Aorta (tissue), 5 donors: ENCODE measurements around the gene CDC42EP4. TPM values are rescaled to one million over a fixed set of nuclear protein-coding genes. Genes with fewer than 3 reads are reported as not detected.

Experiments
- ATAC-seq: fragments of 200-7000 bp; cut with Tn5 transposase; one replicate; pipeline ENCODE4 v1.9.1; 2022; ENCODE audit warnings: moderate library complexity; ENCODE audit not compliant: low FRiP score
- DNase-seq, 2 donors: peaks; one replicate each; pipeline ENCODE4 v3.0.0-alpha.2; 2020
- H3K27ac ChIP-seq, 2 donors: one replicate each; pipeline ENCODE4 v1.5.1; 2013; ENCODE audit warnings: low read length in 2 of 2, mild to moderate bottlenecking in 2 of 2, moderate library complexity in 2 of 2, control low read depth in 1 of 2, inconsistent platforms in 1 of 2, low read depth in 1 of 2
- H3K27me3 ChIP-seq, 2 donors: one replicate each; pipeline ENCODE4 v1.6.1; 2013; ENCODE audit warnings: control low read depth in 1 of 2, low read length in 1 of 2, mild to moderate bottlenecking in 1 of 2, moderate library complexity in 1 of 2; ENCODE audit not compliant: insufficient read depth in 2 of 2, control insufficient read depth in 1 of 2
- H3K36me3 ChIP-seq, 2 donors: one replicate each; pipeline ENCODE4 v1.6.1; 2013; ENCODE audit warnings: control low read depth in 1 of 2, low read length in 1 of 2, mild to moderate bottlenecking in 1 of 2; ENCODE audit not compliant: insufficient read depth in 2 of 2, control insufficient read depth in 1 of 2
- H3K4me1 ChIP-seq, 2 donors: one replicate each; pipeline ENCODE4 v1.6.1; 2013; ENCODE audit warnings: low read length in 2 of 2, control low read depth in 1 of 2, mild to moderate bottlenecking in 1 of 2, moderate library complexity in 1 of 2; ENCODE audit not compliant: insufficient read depth in 2 of 2, control insufficient read depth in 1 of 2
- H3K4me3 ChIP-seq, 2 donors: one replicate each; pipeline ENCODE4 v1.5.1; 2013; ENCODE audit warnings: low read length in 2 of 2, control low read depth in 1 of 2, mild to moderate bottlenecking in 1 of 2
- H3K9me3 ChIP-seq: one replicate; pipeline ENCODE4 v1.6.1; 2013; ENCODE audit warnings: mild to moderate bottlenecking, low read length; ENCODE audit not compliant: control insufficient read depth
- WGBS, 2 donors: extraction: QIAGEN DNeasy Blood & Tissue Kit; methylation state at CpG; one replicate each; pipeline ENCODE4 v1.1.7; 2013; 5-methylcytosine and 5-hydroxymethylcytosine counted together
- intact Hi-C, 2 donors: fragments of 100-400 bp; cut with DNase I; formaldehyde crosslinking; loops; one replicate each; pipeline versions ENCODE4 v1.14.2 to v1.15.0; 2022
- polyA plus RNA-seq, 2 donors: library from polyadenylated mRNA; stranded (reverse); fragments of 200-250 nt; gene quantifications; one replicate each; pipeline ENCODE4 v1.2.3, GENCODE V29; 2013
- total RNA-seq, 2 donors: library from RNA; stranded (reverse); fragmentation: NEBNext Ultra II Directional; extraction: Animal tissue kit (Norgen Biotek cat#: 25700); gene quantifications; one replicate each; pipeline ENCODE4 v1.2.1, GENCODE V29; 2021
- donor health status: healthy with polysubstance abuse.
- donor health status: Bipolar disorder and iron deficiency.
- donor health status: DM: no; HTN: no; CAD: no.
- donor health status: DM: no; HTN: no; CAD: no.
- donor health status: DM: yes; HTN: yes; CAD: no.

CDC42EP4 gene
- total and polyA plus RNA-seq, 4 donors = 23.6 to 73.7 (median 43.3) TPM

DNA sequence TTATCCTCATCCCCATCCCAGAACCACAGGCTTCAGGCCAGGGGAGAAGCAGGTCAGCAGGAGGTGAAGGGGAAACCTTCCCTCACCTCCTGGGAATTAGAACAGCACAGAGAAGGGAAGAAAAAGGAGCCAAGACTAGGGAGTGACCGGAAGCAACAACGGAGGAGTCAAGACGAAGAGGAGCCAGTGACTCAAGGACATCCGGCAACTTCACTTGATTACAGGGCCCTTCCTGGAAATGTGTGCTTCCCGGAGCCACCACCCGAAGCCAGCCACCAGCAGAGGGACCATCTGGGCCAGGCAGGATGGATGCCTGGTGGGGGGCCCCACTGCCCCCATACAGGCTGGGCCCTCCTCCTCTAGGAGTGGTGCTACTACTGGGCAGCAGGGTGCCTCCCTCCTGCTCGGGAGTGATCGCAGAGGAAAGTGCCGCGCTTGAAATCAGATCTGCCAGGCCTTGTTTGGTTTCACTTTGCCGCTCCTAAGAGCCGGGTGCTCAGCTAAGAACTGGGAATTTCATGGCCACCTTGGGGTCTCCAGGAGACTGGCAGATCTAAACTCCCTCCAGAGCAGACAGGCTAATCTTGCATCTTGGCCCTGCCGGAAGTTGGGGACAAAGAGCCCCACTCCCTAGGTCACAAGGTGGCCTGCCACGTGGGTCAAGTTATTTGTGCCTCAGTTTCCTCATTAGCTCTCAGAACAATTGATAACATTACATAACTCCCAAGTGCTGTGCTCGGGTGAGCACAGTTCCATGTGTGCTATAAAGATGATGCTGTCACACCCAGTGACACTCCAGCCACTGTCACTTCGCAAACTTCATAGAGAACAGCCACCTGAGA lies 6.6 kb downstream of the CDC42EP4 start:
- Histone ChIP-seq H3K4me1 (peaks cover 3 to 6% of the 10 kb centered on the region in 2 donors), H3K27ac (peak overlapping the region; percentile 88 to 98), H3K27me3 (no peaks in the 10 kb centered on the region), H3K36me3 (no peaks in the 10 kb centered on the region), H3K9me3 (no peaks in the 10 kb centered on the region), H3K4me3 (peak overlapping the region in 1 of 2 donors; percentile 0)
- 7 to 10% methylated on average over 16 of the region's 16 CpGs for WGBS, 2 donors
- peak; percentile 74 for ATAC-seq
- DNase-seq = peak; percentile 85 to 88
- intact Hi-C loops = loop anchor here in 1 of 2 donors (5.0 to 10.0 kb wide), 2 partner anchors 37 to 50 kb away; no protein-coding TSS in a partner anchor

DNA sequence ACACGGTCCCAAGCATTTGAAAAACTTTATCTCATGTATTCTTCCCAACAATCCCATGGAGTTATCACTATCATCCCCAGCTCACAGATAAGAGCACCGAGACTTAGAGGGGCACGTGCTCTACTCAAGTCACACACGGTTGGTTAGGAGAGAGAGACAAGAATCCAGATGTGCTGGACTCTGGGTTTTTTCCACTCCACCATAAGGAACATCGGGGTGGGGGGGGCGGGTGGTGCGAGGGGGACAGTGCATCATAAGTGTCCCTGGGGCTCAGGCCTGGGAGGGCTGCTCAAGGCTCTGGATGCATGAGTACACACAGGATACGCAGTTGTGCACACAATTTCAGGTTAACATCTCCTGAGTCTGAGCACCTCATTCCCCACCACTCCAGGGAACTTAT lies 7.4 kb downstream of the CDC42EP4 start:
- H3K27ac ChIP-seq = peak overlapping the region in 1 of 2 donors; percentile 98
- H3K9me3 ChIP-seq = no peaks in the 10 kb centered on the region
- intact Hi-C loops = loop anchor here in 1 of 2 donors (10.0 kb wide), 1 partner anchor 50 kb away; no protein-coding TSS in a partner anchor
- ATAC-seq (no peak), DNase-seq (no peak)
- H3K4me3 ChIP-seq = no peak overlapping the region
- WGBS, 2 donors = 11 to 24% methylated on average over 8 of the region's 8 CpGs
- H3K36me3 ChIP-seq = peaks cover 0 to 2% of the 10 kb centered on the region in 2 donors
- H3K27me3 ChIP-seq = no peaks in the 10 kb centered on the region
- peaks cover 3 to 5% of the 10 kb centered on the region in 2 donors for H3K4me1 ChIP-seq

DNA sequence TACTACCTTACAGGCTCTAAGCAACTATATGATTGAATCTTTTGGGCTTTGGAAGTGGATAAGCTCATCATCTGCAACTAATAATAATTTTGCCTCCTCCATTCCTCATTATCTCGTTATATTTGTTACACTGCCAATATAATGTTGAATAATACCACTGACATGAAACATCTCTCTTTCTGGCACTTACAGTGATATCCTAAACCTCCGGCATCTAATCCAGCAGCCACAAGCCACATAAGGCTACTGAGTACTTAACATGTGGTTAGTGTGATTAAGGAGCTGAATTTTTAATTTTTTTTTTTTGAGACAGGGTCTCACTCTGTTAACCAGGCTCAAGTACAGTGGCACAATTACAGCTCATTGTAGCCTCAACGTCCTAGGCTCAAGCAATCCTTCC lies 9.6 kb downstream of the CDC42EP4 start:
- Histone ChIP-seq H3K4me1 (peaks cover 3 to 5% of the 10 kb centered on the region in 2 donors), H3K27ac (no peak overlapping the region), H3K9me3 (no peaks in the 10 kb centered on the region), H3K27me3 (no peaks in the 10 kb centered on the region), H3K4me3 (no peak overlapping the region), H3K36me3 (peaks cover 0 to 2% of the 10 kb centered on the region in 2 donors)
- WGBS, 2 donors = 44% methylated on average over 3 of the region's 3 CpGs
- no peak for ATAC-seq
- no peak for DNase-seq
- intact Hi-C loops = loop anchor here in 1 of 2 donors (10.0 kb wide), 1 partner anchor 47 kb away; no protein-coding TSS in a partner anchor

DNA sequence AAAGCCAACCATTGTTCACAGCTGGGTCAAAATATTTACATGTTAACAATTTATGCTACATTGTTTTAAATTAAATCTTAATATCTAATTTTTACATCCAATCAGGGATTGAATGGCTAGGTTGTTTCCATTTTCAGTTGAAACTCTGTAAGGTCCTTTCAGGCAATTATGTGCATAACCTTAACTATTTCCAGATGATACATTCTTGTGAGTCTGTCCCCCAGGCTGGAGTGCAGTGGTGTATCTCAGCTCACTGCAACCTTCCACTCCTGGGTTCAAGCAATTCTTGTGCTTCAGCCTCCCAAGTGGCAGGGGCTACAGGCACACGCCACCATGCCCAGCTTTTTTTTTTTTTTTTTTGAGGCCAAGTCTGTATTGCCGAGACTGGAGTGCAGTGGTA lies 10.4 kb downstream of the CDC42EP4 start:
- peaks cover 0 to 2% of the 10 kb centered on the region in 2 donors for H3K36me3 ChIP-seq
- DNase-seq (no peak), ATAC-seq (no peak)
- H3K9me3 ChIP-seq = no peaks in the 10 kb centered on the region
- peaks cover under 1 to 5% of the 10 kb centered on the region in 2 donors for H3K4me1 ChIP-seq
- H3K27ac ChIP-seq = no peak overlapping the region
- WGBS, 2 donors = 72 to 88% methylated on average over 2 of the region's 2 CpGs
- no peaks in the 10 kb centered on the region for H3K27me3 ChIP-seq
- H3K4me3 ChIP-seq = no peak overlapping the region
- intact Hi-C loops = loop anchor here in 1 of 2 donors (10.0 kb wide), 1 partner anchor 47 kb away; no protein-coding TSS in a partner anchor

DNA sequence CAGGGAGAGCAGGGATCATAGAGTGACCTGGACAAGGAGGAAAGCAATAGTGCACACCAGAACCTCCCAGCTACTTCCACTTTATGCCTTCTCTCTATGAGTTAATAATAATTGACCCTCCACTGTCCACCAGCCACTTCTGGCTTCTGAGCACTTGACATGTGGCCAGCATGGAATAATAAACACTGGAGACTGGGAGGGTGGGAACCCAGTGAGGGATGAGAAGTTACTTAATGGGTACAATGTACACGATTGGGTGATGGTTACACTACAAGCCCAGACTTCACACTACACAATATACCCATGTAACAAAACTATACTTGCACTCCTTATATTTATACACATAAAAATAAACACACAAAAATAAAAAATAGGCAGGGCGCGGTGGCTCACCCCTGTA lies 11.4 kb downstream of the CDC42EP4 start:
- Histone ChIP-seq H3K4me3 (no peak overlapping the region), H3K36me3 (peaks cover 0 to 2% of the 10 kb centered on the region in 2 donors), H3K4me1 (no peaks in the 10 kb centered on the region), H3K27me3 (no peaks in the 10 kb centered on the region), H3K27ac (no peak overlapping the region), H3K9me3 (no peaks in the 10 kb centered on the region)
- ATAC-seq = no peak
- intact Hi-C loops = loop anchor here in 1 of 2 donors (10.0 kb wide), 1 partner anchor 46 kb away; no protein-coding TSS in a partner anchor
- no peak for DNase-seq
- WGBS, 2 donors = 76 to 80% methylated on average over 3 of the region's 3 CpGs

DNA sequence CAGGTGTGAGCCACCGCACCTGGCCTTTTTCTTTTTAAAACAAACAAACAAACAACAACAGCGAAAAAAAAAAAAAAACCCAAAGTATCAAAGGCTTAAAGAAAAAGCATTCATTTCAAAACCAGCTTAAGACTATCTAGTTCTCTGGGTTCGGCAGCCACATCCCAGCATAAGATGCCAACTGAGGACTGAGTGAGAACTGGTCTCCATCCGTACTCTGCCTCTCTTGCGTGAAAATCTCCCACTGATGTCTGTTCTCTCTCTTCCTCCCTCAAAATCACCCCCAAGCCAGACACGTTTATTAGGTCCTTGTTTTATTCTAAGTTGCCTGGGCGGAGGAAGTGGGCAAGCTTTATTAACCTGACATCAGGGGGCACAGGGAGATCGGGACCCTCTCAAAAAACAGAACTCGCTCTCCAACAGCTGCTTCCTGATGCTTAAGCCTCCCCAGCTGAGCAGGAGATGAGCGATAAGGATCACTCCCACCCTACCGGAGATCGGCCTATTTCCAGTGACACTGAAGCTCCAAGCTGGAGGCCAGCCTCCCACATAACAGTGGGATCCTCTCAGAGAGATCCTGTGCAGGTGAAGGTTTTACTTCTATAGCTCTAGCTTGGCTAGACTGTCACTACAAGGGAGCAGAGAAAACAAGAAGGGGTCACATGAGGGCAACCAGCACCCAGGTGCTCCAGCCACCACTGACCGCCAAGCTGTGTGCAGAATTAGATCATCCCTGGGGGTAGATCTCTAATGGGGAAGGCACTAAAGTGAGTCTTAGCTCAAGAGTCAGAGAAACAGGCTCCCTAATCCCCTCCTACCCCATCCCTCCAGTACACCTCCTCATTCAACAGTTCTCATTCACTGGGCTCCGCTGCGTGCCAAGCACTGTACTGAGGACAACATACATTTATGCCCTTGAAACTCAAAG lies 13.6 kb downstream of the CDC42EP4 start:
- H3K27me3 ChIP-seq = no peaks in the 10 kb centered on the region
- intact Hi-C loops = loop anchor here in 1 of 2 donors (10.0 kb wide), 1 partner anchor 1147 kb away; no protein-coding TSS in a partner anchor
- no peaks in the 10 kb centered on the region for H3K4me1 ChIP-seq
- H3K36me3 ChIP-seq = peaks cover 0 to 2% of the 10 kb centered on the region in 2 donors
- no peak overlapping the region for H3K27ac ChIP-seq
- no peak overlapping the region for H3K4me3 ChIP-seq
- DNase-seq = no peak
- H3K9me3 ChIP-seq = no peaks in the 10 kb centered on the region
- ATAC-seq = no peak
- 74 to 79% methylated on average over 15 of the region's 15 CpGs for WGBS, 2 donors

DNA sequence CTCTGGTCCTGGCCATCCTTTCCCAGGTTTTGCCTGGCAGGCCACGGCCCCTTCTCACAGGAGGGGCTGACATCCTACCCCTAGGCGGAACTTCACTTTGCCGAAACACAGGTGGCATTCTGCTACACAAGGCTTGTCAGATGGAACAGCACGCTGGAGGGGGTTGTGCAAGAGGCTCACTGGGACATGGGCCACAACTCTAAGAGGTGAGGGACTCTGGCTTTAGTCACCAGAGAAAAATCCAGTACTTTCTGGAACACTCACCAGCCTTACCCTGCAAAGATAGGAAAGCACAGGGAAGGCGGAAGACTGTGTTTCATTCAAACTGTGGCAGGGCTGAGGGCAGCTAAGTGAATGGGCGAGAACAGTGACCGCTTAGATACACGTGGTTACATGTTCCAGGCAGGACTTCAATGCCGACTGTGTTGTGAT lies 18.3 kb downstream of the CDC42EP4 start:
- intact Hi-C loops = loop anchor here (2.0 to 10.0 kb wide), 2 partner anchors 17 to 1151 kb away; no protein-coding TSS in a partner anchor
- Histone ChIP-seq H3K27me3 (no peaks in the 10 kb centered on the region), H3K4me3 (no peak overlapping the region), H3K36me3 (no peaks in the 10 kb centered on the region), H3K27ac (peak overlapping the region; percentile 4 to 92), H3K4me1 (peaks cover 0 to 5% of the 10 kb centered on the region in 2 donors), H3K9me3 (no peaks in the 10 kb centered on the region)
- 18% methylated on average over 9 of the region's 9 CpGs for WGBS, 2 donors
- DNase-seq = peak; percentile 72 to 89
- peak; percentile 59 for ATAC-seq

DNA sequence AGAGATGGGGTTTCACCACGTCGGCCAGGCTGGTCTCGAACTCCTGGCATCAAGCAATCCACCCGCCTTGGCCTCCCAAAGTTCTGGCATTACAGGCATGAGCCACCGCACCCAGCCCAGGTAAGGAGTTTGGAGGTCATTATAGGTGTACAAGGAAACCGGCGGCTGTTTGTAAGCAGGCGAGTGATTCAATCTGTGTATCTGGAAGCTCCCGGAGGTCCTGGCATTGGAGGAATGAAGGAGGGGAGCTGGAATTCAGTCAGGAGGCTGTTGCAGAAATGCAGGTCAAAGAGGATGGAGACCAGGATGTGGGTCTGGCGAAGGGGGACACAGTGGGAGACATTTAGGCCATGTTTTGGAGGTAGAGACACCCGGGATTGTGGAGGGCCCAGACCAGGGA lies 18.8 kb downstream of the CDC42EP4 start:
- Histone ChIP-seq H3K27me3 (no peaks in the 10 kb centered on the region), H3K9me3 (no peaks in the 10 kb centered on the region), H3K4me3 (no peak overlapping the region), H3K4me1 (peaks cover 0 to 5% of the 10 kb centered on the region in 2 donors), H3K27ac (peak overlapping the region; percentile 4 to 92), H3K36me3 (no peaks in the 10 kb centered on the region)
- 73 to 80% methylated on average over 11 of the region's 11 CpGs for WGBS, 2 donors
- intact Hi-C loops = loop anchor here (2.0 to 10.0 kb wide), 2 partner anchors 18 to 1152 kb away; no protein-coding TSS in a partner anchor
- DNase-seq = no peak
- no peak for ATAC-seq
